ENCODE measurements around the gene CHRM5. TPM values are rescaled to one million over a fixed set of nuclear protein-coding genes. Genes with fewer than 3 reads are reported as not detected.

CHRM5 gene
- total RNA-seq, 1 experiment from 2014 or later, result not detected

DNA sequence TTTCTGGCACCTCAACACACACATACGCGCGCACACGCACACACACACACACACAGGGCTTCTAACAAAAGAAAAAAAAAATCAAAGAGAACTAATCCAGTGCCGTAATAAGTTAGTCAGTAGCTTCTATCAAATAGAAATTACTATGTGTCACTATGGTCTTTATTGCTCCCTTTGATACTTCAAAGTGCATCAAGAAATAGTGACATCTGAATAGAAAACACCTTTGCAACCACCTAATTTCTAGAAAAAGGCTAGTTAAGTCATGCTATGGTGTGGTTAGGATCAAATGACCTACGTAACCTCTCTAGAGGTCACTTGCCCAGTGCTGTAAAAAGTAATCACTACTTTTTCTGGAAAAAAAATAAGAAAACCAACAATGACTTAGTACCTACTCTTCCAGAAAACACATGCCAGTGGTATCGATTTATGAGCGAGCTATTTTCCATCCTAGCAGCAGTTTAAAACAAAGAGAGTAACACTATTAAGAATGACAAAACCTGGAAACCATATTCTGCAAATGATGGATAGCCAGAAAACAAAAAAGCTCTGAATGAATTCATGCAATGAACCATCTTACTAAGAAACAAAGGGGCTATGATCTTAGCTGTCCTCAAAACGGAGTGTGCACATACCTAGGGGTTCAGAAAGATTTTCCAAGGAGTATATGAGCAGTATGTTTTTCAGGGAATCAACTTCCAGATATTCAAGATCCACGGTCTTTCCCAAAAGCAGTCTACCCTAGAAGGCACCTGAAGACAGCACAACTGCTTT, 63.9 kb downstream of the CHRM5 start:
- ATAC-seq (no peak), DNase-seq (ENCODE audit: low read depth, low spot score) (no peak)
- H3K4me3 ChIP-seq (replicated peaks in 1 of 2; ENCODE audit: low read depth in 1 of 2, low read length in 2 of 2), result no peak overlapping the region
- H2AFZ ChIP-seq (ENCODE audit: low read depth, low read length, poor library complexity, severe bottlenecking), result no peak overlapping the region
- ChIA-PET POLR2A (no interaction called here), CTCF (no interaction called here), RAD21 (ENCODE audit: low non-redundant PET in 1 of 2, low total read pairs in 2 of 2, uncharacterized antibody in 2 of 2, unreplicated experiment in 2 of 2) (no interaction called here)
- no peaks in the 10 kb centered on the region for H3K9me3 ChIP-seq (ENCODE audit: control insufficient read depth in 1 of 2, insufficient read depth in 1 of 2, low read depth in 1 of 2, low read length in 2 of 2)
- H4K20me1 ChIP-seq (ENCODE audit: insufficient read depth), result no peaks in the 10 kb centered on the region
- H3K27ac ChIP-seq (ENCODE audit: low read depth, low read length), result no peak overlapping the region
- no peaks in the 10 kb centered on the region for H3K36me3 ChIP-seq (ENCODE audit: control insufficient read depth in 1 of 2, insufficient read depth in 2 of 2, low read length in 2 of 2)
- intact Hi-C loops (cut with micrococcal nuclease), result no loop called here
- no peaks in the 10 kb centered on the region for H3K27me3 ChIP-seq (ENCODE audit: insufficient read depth, low read length)
- no peak overlapping the region for H3K4me2 ChIP-seq (ENCODE audit: low read length)
- no peak for TF ChIP-seq CEBPB (IDR thresholded peaks at IDR 0.05; ENCODE audit: low read depth)
- TF ChIP-seq YY1 (IDR thresholded peaks at IDR 0.05; ENCODE audit: extremely low read depth, insufficient replicate concordance, low read depth, low read length), result no peak
- TF ChIP-seq ZFX (IDR thresholded peaks at IDR 0.05), result no peak
- TF ChIP-seq, protein P1, sequence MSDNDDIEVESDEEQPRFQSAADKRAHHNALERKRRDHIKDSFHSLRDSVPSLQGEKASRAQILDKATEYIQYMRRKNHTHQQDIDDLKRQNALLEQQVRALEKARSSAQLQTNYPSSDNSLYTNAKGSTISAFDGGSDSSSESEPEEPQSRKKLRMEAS (IDR thresholded peaks at IDR 0.05), result no peak
- TF ChIP-seq, protein P2, sequence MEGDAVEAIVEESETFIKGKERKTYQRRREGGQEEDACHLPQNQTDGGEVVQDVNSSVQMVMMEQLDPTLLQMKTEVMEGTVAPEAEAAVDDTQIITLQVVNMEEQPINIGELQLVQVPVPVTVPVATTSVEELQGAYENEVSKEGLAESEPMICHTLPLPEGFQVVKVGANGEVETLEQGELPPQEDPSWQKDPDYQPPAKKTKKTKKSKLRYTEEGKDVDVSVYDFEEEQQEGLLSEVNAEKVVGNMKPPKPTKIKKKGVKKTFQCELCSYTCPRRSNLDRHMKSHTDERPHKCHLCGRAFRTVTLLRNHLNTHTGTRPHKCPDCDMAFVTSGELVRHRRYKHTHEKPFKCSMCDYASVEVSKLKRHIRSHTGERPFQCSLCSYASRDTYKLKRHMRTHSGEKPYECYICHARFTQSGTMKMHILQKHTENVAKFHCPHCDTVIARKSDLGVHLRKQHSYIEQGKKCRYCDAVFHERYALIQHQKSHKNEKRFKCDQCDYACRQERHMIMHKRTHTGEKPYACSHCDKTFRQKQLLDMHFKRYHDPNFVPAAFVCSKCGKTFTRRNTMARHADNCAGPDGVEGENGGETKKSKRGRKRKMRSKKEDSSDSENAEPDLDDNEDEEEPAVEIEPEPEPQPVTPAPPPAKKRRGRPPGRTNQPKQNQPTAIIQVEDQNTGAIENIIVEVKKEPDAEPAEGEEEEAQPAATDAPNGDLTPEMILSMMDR (IDR thresholded peaks at IDR 0.05 in 2 of 3, conservative IDR thresholded peaks at IDR 0.05 in 1 of 3; ENCODE audit: borderline replicate concordance in 1 of 3, insufficient read depth in 1 of 3, low read depth in 2 of 3, low read length in 2 of 3), result no peak
- TF ChIP-seq EZH2 (IDR thresholded peaks at IDR 0.05), result no peak
- no peak for TF ChIP-seq POLR2AphosphoS5 (IDR thresholded peaks at IDR 0.05; ENCODE audit: low read depth, low read length)
- no peak for TF ChIP-seq ZNF274 (IDR thresholded peaks at IDR 0.05; ENCODE audit: low read depth, low read length)
- no peak for TF ChIP-seq EGR1 (IDR thresholded peaks at IDR 0.05; ENCODE audit: low read depth)
- TF ChIP-seq, protein P3, sequence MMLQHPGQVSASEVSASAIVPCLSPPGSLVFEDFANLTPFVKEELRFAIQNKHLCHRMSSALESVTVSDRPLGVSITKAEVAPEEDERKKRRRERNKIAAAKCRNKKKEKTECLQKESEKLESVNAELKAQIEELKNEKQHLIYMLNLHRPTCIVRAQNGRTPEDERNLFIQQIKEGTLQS (IDR thresholded peaks at IDR 0.05), result no peak
- TF ChIP-seq JUND (IDR thresholded peaks at IDR 0.05), result no peak
- TF ChIP-seq, protein P4, sequence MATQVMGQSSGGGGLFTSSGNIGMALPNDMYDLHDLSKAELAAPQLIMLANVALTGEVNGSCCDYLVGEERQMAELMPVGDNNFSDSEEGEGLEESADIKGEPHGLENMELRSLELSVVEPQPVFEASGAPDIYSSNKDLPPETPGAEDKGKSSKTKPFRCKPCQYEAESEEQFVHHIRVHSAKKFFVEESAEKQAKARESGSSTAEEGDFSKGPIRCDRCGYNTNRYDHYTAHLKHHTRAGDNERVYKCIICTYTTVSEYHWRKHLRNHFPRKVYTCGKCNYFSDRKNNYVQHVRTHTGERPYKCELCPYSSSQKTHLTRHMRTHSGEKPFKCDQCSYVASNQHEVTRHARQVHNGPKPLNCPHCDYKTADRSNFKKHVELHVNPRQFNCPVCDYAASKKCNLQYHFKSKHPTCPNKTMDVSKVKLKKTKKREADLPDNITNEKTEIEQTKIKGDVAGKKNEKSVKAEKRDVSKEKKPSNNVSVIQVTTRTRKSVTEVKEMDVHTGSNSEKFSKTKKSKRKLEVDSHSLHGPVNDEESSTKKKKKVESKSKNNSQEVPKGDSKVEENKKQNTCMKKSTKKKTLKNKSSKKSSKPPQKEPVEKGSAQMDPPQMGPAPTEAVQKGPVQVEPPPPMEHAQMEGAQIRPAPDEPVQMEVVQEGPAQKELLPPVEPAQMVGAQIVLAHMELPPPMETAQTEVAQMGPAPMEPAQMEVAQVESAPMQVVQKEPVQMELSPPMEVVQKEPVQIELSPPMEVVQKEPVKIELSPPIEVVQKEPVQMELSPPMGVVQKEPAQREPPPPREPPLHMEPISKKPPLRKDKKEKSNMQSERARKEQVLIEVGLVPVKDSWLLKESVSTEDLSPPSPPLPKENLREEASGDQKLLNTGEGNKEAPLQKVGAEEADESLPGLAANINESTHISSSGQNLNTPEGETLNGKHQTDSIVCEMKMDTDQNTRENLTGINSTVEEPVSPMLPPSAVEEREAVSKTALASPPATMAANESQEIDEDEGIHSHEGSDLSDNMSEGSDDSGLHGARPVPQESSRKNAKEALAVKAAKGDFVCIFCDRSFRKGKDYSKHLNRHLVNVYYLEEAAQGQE (IDR thresholded peaks at IDR 0.05; ENCODE audit: low read depth), result no peak
- TF ChIP-seq RAD21 (IDR thresholded peaks at IDR 0.05; ENCODE audit: low read depth), result no peak
- BruUV-seq (replicated peaks), result no TSS peak
- H3K9me2 ChIP-seq (ENCODE audit: insufficient read depth), result no peaks in the 10 kb centered on the region
- H3K4me1 ChIP-seq (ENCODE audit: control insufficient read depth in 1 of 2, insufficient read depth in 2 of 2, low read length in 2 of 2), result peaks cover 11 to 15% of the 10 kb centered on the region in 2 experiments
- no peak overlapping the region for H3K9ac ChIP-seq (ENCODE audit: low read length)
- no peaks in the 10 kb centered on the region for H3K79me2 ChIP-seq (ENCODE audit: insufficient read depth, low read length)
